SK-N-SH (cell line): Measurements from ENCODE around the gene FKBP2. TPM values are rescaled to one million over a fixed set of nuclear protein-coding genes. Genes with fewer than 3 reads are reported as not detected.

Source experiments
- CTCF ChIA-PET: fragments of 300-600, 350-600 bp; formaldehyde crosslinking; extraction: SDS; loops from one replicate; lab custom pipeline; 2021; lab: Yijun Ruan, JAX
- POLR2A ChIA-PET: fragments of 350-600 bp; sonication (Branson Sonifier 250); formaldehyde crosslinking; extraction: SDS; loops from one replicate; lab custom pipeline; 2020; ENCODE audit warnings: antibody characterized with exemption, inconsistent platforms; lab: Yijun Ruan, JAX
- DNase-seq: peaks from one replicate; pipeline ENCODE4 v3.0.0; 2012
- H2AFZ ChIP-seq: fragments of 200-600 bp; sonication (generic); 2 replicates; pipeline ENCODE4 v1.8.1; 2016; ENCODE audit warnings: antibody characterized with exemption, mild to moderate bottlenecking, low read depth
- H3F3A ChIP-seq: fragments of 200-600 bp; sonication (generic); replicated peaks from 2 replicates; pipeline ENCODE3; 2016; ENCODE audit warnings: antibody characterized with exemption, mild to moderate bottlenecking; ENCODE audit not compliant: insufficient read depth
- H3K27ac ChIP-seq, 2 experiments: fragments of 200-500 bp in 1 of 2; fragments of 200-600 bp in 1 of 2; sonication (Bioruptor generic) in 1 of 2; sonication (generic), shearing (Covaris generic) in 1 of 2; 2 replicates each; pipeline versions ENCODE4 v1.5.1 to v1.6.1; 2014 to 2016; ENCODE audit warnings: low read depth in 2 of 2, inconsistent platforms in 1 of 2, low read length in 1 of 2, mild to moderate bottlenecking in 1 of 2, mixed read lengths in 1 of 2
- H3K27me3 ChIP-seq: fragments of 200-600 bp; sonication (generic), shearing (Covaris generic); 2 replicates; pipeline ENCODE4 v1.6.1; 2016; ENCODE audit warnings: mixed run types; ENCODE audit not compliant: insufficient read depth
- H3K36me3 ChIP-seq, 2 experiments: fragments of 200-500 bp in 1 of 2; fragments of 200-600 bp in 1 of 2; sonication (Bioruptor generic) in 1 of 2; sonication (generic) in 1 of 2; replicated peaks in 1 of 2; 2 replicates each; pipeline versions ENCODE3 to v1.5.1; 2014 to 2016; ENCODE audit warnings: low read length in 1 of 2, mild to moderate bottlenecking in 1 of 2; ENCODE audit not compliant: insufficient read depth in 2 of 2, control insufficient read depth in 1 of 2
- H3K4me1 ChIP-seq, 2 experiments: fragments of 200-500 bp in 1 of 2; fragments of 200-600 bp in 1 of 2; sonication (Bioruptor generic) in 1 of 2; sonication (generic), shearing (Covaris generic) in 1 of 2; 2 replicates each; pipeline versions ENCODE4 v1.5.1 to v1.6.1; 2014 to 2016; ENCODE audit warnings: low read depth in 1 of 2, low read length in 1 of 2, mixed run types in 1 of 2; ENCODE audit not compliant: insufficient read depth in 2 of 2, control insufficient read depth in 1 of 2
- H3K4me2 ChIP-seq: fragments of 200-600 bp; sonication (generic), shearing (Covaris generic); 2 replicates; pipeline ENCODE4 v1.6.1; 2017; ENCODE audit warnings: mixed run types
- H3K4me3 ChIP-seq, 2 experiments: fragments of 200-500 bp in 1 of 2; fragments of 200-600 bp in 1 of 2; sonication (Bioruptor generic) in 1 of 2; sonication (generic), shearing (Covaris generic) in 1 of 2; 2 replicates each; pipeline versions ENCODE4 v1.5.1 to v1.8.1; 2014 to 2016; ENCODE audit warnings: low read depth in 2 of 2, inconsistent platforms in 1 of 2, low read length in 1 of 2, mild to moderate bottlenecking in 1 of 2, mixed read lengths in 1 of 2, moderate library complexity in 1 of 2
- H3K79me2 ChIP-seq: fragments of 200-600 bp; sonication (generic); 2 replicates; pipeline ENCODE4 v1.8.1; 2017; ENCODE audit warnings: mild to moderate bottlenecking; ENCODE audit not compliant: insufficient read depth
- H3K9ac ChIP-seq: fragments of 200-600 bp; sonication (generic); 2 replicates; pipeline ENCODE4 v1.6.1; 2017; ENCODE audit warnings: mixed run types
- H3K9me2 ChIP-seq: fragments of 200-600 bp; sonication (generic); 2 replicates; pipeline ENCODE4 v1.6.1; 2017; ENCODE audit warnings: mixed run types
- H3K9me3 ChIP-seq: fragments of 200-600 bp; sonication (generic); 2 replicates; pipeline ENCODE4 v1.6.1; 2017; ENCODE audit warnings: mixed run types, mild to moderate bottlenecking, moderate library complexity
- H4K20me1 ChIP-seq: fragments of 200-600 bp; sonication (generic); 2 replicates; pipeline ENCODE4 v1.6.1; 2017; ENCODE audit warnings: mild to moderate bottlenecking, mixed run types; ENCODE audit not compliant: insufficient read depth
- CHD2 ChIP-seq: fragments of 150-350 bp; IDR thresholded peaks from 2 replicates; pipeline ENCODE4 v1.6.1; 2018; ENCODE audit warnings: low read length; ENCODE audit not compliant: partially characterized antibody
- ELF1 ChIP-seq: IDR thresholded peaks from 2 replicates; pipeline ENCODE4 v1.4.0; 2012
- EP300 ChIP-seq, 2 experiments: IDR thresholded peaks; 2 replicates each; pipeline versions ENCODE4 v1.4.0 to v1.6.1; 2012; ENCODE audit warnings: borderline replicate concordance in 1 of 2, low read depth in 1 of 2, low read length in 1 of 2
- EZH2phosphoT487 ChIP-seq: fragments of 200-600 bp; sonication (generic); IDR thresholded peaks from 2 replicates; pipeline ENCODE4 v1.6.1; 2017; ENCODE audit warnings: low read depth, mixed run types, mild to moderate bottlenecking, antibody characterized with exemption, moderate library complexity, borderline replicate concordance
- FOSL2 ChIP-seq: IDR thresholded peaks from 2 replicates; pipeline ENCODE4 v1.4.0; 2012; ENCODE audit warnings: low read depth, mild to moderate bottlenecking, moderate library complexity, borderline replicate concordance
- FOXJ3 ChIP-seq: sonication (generic); formaldehyde crosslinking; IDR thresholded peaks from 2 replicates; pipeline ENCODE4 v1.5.1; 2020; ENCODE audit warnings: mild to moderate bottlenecking, missing genetic modification reagents
- GATA2 ChIP-seq: sonication (generic); formaldehyde crosslinking; IDR thresholded peaks from 2 replicates; pipeline ENCODE4 v1.5.0; 2020; ENCODE audit warnings: mild to moderate bottlenecking, missing genetic modification reagents
- MEF2A ChIP-seq: IDR thresholded peaks from 2 replicates; pipeline ENCODE4 v1.4.0; 2012; ENCODE audit warnings: low read depth, borderline replicate concordance
- MXI1 ChIP-seq: IDR thresholded peaks from 2 replicates; pipeline ENCODE4 v1.6.1; 2012; ENCODE audit warnings: mild to moderate bottlenecking, low read depth, low read length, improper control_type of control experiment
- NFIC ChIP-seq: IDR thresholded peaks from 2 replicates; pipeline ENCODE4 v1.4.0; 2012; ENCODE audit warnings: borderline replicate concordance
- NRF1 ChIP-seq: IDR thresholded peaks from 2 replicates; pipeline ENCODE4 v1.6.1; 2012; ENCODE audit warnings: low read depth, mild to moderate bottlenecking, low read length
- RAD21 ChIP-seq: IDR thresholded peaks from 2 replicates; pipeline ENCODE4 v1.6.1; 2012; ENCODE audit warnings: mild to moderate bottlenecking, low read length
- REST ChIP-seq: IDR thresholded peaks from 2 replicates; pipeline ENCODE4 v1.6.1; 2012; ENCODE audit warnings: mild to moderate bottlenecking, low read depth, low read length, moderate library complexity
- SIN3A ChIP-seq: IDR thresholded peaks from 2 replicates; pipeline ENCODE4 v1.6.1; 2012; ENCODE audit warnings: low read depth, mild to moderate bottlenecking, low read length, moderate library complexity, borderline replicate concordance
- TCF12 ChIP-seq: IDR thresholded peaks from 2 replicates; pipeline ENCODE4 v1.4.0; 2012
- TEAD4 ChIP-seq: IDR thresholded peaks from 2 replicates; pipeline ENCODE4 v1.4.0; 2012; ENCODE audit warnings: mild to moderate bottlenecking, borderline replicate concordance; ENCODE audit not compliant: insufficient read depth
- YY1 ChIP-seq: IDR thresholded peaks from 2 replicates; pipeline ENCODE4 v1.4.0; 2012; ENCODE audit warnings: low read depth, mild to moderate bottlenecking
- WGBS: methylation state at CpG from one replicate; pipeline ENCODE4 v1.1.6; 2017; ENCODE audit warnings: low lambda C conversion rate; 5-methylcytosine and 5-hydroxymethylcytosine counted together
- polyA plus RNA-seq, 3 experiments: library from polyadenylated mRNA; depleted of rRNA; stranded (reverse); fragments of >200 nt; gene quantifications; 2 replicates each; pipeline ENCODE4 v1.2.3, GENCODE V29; 2012
- TF ChIP-seq, protein P1 (sequence below): fragments of 200-600 bp; sonication (generic); IDR thresholded peaks from 2 replicates; pipeline ENCODE4 v1.6.1; 2017; ENCODE audit warnings: antibody characterized with exemption, mild to moderate bottlenecking, moderate library complexity
- TF ChIP-seq, protein P2 (sequence below): IDR thresholded peaks from 2 replicates; pipeline ENCODE4 v1.4.0; 2012; ENCODE audit warnings: low read depth, borderline replicate concordance

FKBP2 gene
- polyA plus RNA-seq, 1 of the 3 experiments (the other 2 are of a cell fraction) = 127 TPM

DNA sequence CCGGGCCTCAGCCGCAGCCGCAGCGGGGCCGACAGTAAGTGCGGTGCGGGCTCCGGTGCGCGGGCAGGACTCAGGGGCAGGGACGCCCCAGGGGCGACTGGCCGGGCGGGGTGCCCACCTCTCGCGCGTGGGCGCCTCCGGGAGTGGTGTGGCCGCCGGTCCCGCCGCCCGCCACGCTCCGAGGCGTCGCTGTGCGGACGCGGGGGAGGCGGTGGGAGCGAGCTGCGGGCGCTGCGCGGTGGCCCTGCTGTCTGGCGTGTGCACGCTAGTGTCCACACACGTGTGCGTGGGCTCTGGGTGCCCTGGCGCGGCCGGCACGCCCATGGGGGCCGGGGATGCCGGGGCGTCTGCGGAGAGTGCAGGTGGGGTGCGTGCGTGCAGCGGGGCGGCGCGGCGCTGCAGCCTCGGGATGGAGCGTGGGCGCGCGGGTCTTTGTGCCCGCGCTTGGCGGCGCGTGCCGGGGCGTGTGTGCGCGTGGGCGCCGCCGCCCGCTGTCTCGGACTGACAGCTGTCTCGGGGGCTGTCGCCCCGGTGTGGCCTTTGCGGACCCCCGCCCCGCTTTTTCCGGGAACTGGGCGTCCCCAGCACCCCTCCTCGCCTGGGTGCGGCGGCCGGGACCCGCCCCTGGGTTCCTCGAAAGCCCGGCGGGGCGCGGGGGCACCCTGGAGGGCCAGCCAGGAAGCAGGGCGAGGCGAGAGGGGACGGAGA is 51.0 kb downstream of the FKBP2 start:
- no peaks in the 10 kb centered on the region for H3K79me2 ChIP-seq
- no peaks in the 10 kb centered on the region for H4K20me1 ChIP-seq
- no peaks in the 10 kb centered on the region for H3K9me2 ChIP-seq
- H3K9ac ChIP-seq = no peak overlapping the region
- POLR2A ChIA-PET = interaction anchor here (1.5 kb wide), 1 partner anchor 26 kb away, joined by 3 read pairs; the partner anchor contains the start of gene PRDX5
- no peak overlapping the region for H2AFZ ChIP-seq
- H3K4me2 ChIP-seq = peak overlapping the region; percentile 73
- WGBS = 35% methylated on average over 7 of the region's 96 CpGs
- H3F3A ChIP-seq = peaks cover 9% of the 10 kb centered on the region
- DNase-seq = peak; percentile 68
- no peaks in the 10 kb centered on the region for H3K9me3 ChIP-seq
- H3K36me3 ChIP-seq = no peaks in the 10 kb centered on the region
- H3K27me3 ChIP-seq = peaks cover 20% of the 10 kb centered on the region
- CTCF ChIA-PET = interaction anchor here (0.8 to 12.2 kb wide), 3 partner anchors 12 to 88 kb away, joined by 3 to 196 read pairs (median 43); partner anchors contain the start of genes CATSPERZ and ESRRA
- H3K4me3 ChIP-seq = peak overlapping the region; percentile 39 to 48; a peak in 3 of 4 replicates
- H3K4me1 ChIP-seq = peaks cover 0 to 11% of the 10 kb centered on the region in 2 experiments; a peak in 1 of 4 replicates
- no peak overlapping the region for H3K27ac ChIP-seq
- peak; percentile 15; the same call in 1 of the 2 replicates for TF ChIP-seq MXI1
- TF ChIP-seq, protein P1, sequence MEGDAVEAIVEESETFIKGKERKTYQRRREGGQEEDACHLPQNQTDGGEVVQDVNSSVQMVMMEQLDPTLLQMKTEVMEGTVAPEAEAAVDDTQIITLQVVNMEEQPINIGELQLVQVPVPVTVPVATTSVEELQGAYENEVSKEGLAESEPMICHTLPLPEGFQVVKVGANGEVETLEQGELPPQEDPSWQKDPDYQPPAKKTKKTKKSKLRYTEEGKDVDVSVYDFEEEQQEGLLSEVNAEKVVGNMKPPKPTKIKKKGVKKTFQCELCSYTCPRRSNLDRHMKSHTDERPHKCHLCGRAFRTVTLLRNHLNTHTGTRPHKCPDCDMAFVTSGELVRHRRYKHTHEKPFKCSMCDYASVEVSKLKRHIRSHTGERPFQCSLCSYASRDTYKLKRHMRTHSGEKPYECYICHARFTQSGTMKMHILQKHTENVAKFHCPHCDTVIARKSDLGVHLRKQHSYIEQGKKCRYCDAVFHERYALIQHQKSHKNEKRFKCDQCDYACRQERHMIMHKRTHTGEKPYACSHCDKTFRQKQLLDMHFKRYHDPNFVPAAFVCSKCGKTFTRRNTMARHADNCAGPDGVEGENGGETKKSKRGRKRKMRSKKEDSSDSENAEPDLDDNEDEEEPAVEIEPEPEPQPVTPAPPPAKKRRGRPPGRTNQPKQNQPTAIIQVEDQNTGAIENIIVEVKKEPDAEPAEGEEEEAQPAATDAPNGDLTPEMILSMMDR = no peak

GRCh38 chr11:64292460-64293254 is 51.8 kb downstream of the FKBP2 start:
- Histone ChIP-seq H4K20me1 (no peaks in the 10 kb centered on the region), H3K27me3 (peaks cover 20% of the 10 kb centered on the region), H3K4me1 (peaks cover 0 to 10% of the 10 kb centered on the region in 2 experiments; a peak in 1 of 4 replicates), H3K9ac (no peak overlapping the region), H3K9me3 (no peaks in the 10 kb centered on the region), H3K27ac (no peak overlapping the region), H3K9me2 (no peaks in the 10 kb centered on the region), H3K4me2 (peak overlapping the region; percentile 73; the same call in 1 of the 2 replicates), H3K4me3 (peak overlapping the region; percentile 39 to 48; a peak in 3 of 4 replicates), H3K36me3 (no peaks in the 10 kb centered on the region), H3K79me2 (no peaks in the 10 kb centered on the region), H3F3A (peaks cover 6% of the 10 kb centered on the region), H2AFZ (no peak overlapping the region)
- ChIA-PET POLR2A (interaction anchor here (0.6 kb wide), 1 partner anchor 87 kb away, joined by 3 read pairs; no protein-coding TSS in a partner anchor), CTCF (interaction anchor here (0.8 to 12.2 kb wide), 4 partner anchors 11 to 88 kb away, joined by 3 to 196 read pairs (median 23); partner anchors contain the start of genes CATSPERZ and ESRRA)
- DNase-seq = no peak
- 72% methylated on average over 23 of the region's 42 CpGs for WGBS
- TF ChIP-seq FOXJ3 (CRISPR knock-in tag) (no peak), TEAD4 (no peak), SIN3A (no peak), NRF1 (no peak), REST (no peak), MXI1 (no peak), CHD2 (no peak), TCF12 (no peak), EP300 (IDR thresholded peaks at IDR 0.05; ENCODE audit: borderline replicate concordance in 1 of 2, low read depth in 1 of 2, low read length in 1 of 2) (no peak), MEF2A (no peak), RAD21 (no peak), GATA2 (no peak), ELF1 (no peak), NFIC (no peak), EZH2phosphoT487 (no peak), YY1 (no peak), FOSL2 (no peak)
- TF ChIP-seq, protein P2, sequence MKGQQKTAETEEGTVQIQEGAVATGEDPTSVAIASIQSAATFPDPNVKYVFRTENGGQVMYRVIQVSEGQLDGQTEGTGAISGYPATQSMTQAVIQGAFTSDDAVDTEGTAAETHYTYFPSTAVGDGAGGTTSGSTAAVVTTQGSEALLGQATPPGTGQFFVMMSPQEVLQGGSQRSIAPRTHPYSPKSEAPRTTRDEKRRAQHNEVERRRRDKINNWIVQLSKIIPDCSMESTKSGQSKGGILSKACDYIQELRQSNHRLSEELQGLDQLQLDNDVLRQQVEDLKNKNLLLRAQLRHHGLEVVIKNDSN = no peak
